ENCODE data around the gene PDE4C.

PDE4C gene

GRCh38 chr19:18225702-18226468 is at the start of gene PDE4C:
TSS of gene PDE4C (minus strand) at chr19:18226438. CDS start at chr19:18226415, 23 bp downstream.
- no peak for DNase-seq

GRCh38 chr19:18274781-18275356 is 48.6 kb upstream of the PDE4C start:
- no peak for DNase-seq

DNA sequence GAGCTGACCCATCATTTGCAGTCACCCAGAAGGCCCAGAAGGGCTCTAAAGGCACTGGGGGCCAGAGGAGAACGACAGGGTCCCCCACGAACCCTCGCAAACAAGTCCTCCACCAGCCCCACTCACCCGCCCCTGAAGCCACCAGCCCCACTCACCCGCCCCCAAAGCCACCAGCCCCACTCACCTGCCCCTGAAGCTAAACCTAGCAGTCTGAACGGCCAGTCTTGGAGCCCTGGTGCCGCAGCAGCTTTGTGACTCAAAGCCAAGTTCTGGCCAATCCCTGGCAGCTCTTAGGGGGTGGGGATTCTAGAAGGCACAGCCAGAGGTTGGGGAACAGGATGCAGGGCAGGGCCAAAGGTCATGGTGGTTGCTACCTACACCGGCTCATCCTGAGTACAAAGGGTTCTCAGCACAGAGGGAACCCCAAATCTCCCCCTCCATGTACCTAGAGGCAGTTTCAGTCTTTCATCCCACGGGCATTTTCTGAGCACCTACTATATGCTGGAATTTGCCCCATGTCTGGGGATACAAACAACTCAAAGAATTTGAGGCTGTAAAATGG is 48.1 kb upstream of the PDE4C start, which contains the start of gene IQCN:
Gene IQCN (minus strand): TSS at position 234 of the 562 bp plus-strand sequence. CDS start 4,974 bp downstream, outside the sequence.
- no peak for DNase-seq

DNA sequence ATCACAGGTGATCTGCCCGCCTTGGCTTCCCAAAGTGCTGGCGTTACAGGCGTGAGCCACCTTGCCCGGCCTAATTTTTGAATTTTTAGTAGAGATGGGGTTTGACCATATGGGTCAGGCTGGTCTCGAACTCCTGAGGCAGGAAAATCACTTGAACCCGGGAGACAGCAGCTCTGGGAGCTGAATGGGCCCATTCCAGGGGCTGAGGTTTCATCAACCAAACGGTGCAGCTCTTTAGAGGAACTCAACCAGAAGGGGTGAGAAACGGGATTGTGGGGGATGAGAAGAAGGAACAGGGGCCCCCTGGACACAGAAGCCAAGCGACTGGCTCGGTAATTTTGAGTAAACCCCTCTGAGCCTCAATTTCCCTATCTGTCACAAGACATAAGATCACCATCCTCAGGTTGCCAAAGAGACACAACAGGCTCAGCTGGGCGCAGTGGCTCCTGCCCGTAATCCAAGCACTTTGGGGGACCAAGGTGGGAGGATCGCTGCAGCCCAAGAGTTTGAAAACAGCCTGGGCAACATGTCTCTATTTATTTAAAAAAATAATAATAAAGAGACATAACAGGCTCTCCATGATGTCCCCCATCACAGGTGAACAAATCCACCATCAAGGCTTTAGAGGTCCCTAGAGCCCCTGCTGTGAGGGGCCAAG is 47.5 kb upstream of the PDE4C start:
- DNase-seq, result no peak

GRCh38 chr19:18271433-18271841 is 45.2 kb upstream of the PDE4C start:
- no peak for DNase-seq

- no peak for DNase-seq
These were observed 44.1 kb upstream of the PDE4C start for GRCh38 chr19:18270326-18270725.

- no peak for DNase-seq
These were observed 43.0 kb upstream of the PDE4C start for GRCh38 chr19:18269070-18269723.

DNA sequence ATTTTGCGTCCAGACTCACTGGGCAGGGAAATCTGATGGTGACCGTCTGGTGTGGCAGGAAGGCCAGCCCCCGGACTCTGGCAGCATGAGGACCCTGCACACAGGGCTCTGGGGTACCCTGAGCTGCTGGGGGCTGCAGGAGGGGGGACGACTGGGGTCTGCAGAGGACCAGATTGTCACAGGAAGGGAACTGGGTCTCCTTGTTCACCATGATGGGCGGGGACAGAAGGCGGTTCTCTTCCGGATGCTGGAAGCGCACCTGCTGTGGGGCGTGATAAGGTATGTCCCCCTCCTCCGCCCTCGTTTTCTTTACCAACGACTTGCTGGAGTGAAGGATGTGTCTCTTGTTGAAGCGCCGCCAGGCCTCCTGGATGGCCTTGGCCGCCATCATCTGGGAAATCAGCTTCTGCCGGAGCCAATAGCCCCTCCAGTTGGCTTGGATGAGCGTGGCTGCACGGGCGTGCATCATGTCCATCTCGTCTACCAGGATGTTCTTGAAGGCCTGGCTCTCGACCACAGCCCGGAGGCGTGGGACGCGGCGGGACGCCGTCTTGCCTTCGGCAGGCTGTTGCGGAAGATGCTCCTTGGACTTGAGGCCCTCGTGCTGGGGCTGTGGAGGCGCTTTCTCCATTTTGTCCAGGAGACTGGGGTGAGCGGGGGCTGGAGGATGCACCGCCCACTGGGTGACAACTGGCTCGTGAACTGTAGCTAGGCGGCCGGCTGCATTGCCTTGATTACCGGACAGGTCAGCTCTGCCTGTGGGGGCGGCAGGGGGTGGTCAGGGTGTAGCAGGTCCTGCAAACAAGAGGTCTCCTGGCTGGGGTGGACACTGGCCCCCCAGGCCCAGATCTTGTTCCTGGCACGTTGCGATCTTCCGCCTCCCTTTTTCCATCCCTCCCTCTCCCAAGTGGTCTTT is 40.8 kb upstream of the PDE4C start:
- DNase-seq, result no peak

DNA sequence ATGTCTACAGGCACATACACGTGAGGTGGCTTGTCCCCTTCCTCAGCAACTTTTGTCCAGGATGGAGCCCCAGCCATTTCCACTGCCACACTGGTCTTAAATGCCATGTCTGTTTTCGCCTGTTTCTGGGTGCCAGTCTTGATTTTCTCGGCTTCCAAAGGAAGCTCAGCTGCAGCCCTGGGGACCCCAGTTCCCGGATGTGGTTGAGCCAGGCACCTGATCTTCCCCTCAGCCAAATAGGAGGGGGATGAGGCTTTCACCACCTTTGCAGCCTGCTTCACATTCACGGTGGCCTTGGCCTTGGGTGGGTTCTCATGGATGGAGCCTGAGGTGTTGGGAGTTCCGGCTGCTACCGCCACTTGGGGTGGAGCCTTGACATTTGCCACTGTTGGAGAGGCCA is 39.3 kb upstream of the PDE4C start:
- DNase-seq, result no peak

GRCh38 chr19:18264971-18265540 is 38.8 kb upstream of the PDE4C start:
- no peak for DNase-seq

DNA sequence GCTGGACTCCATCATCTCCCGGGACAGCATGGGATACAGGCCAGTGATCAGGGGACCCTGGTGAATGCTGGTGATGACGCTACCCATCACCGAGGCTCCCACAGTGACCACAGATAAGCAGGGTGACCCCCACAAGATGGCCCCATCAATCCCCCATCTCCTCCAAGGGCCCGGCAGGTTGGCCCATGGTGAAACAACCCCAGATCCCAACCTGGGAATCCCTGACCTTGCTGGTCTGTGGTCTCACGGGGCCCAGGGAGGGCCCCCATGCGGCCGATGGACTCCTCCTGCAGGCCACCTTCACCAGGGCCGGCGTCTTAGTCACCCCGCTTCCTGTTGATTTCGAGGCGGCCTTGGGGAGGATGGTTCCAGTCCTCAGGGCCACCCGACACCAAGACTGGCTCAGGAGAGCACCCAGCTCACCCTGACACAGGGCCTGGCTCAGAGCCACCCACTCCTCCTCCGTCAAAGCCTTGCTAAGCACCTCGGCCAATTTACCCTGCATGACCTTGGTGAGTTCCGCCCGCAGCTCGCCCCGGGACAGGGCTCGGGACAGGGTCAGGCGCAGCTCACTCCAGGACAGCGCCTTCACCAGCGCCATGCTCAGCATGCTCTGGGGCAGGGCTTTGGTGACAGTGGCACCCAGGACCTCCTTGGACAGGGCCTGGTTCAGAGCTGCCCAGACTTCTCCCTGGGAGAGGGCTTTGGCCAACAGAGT is 38.1 kb upstream of the PDE4C start:
- no peak for DNase-seq

- DNase-seq, result no peak
These were observed 37.3 kb upstream of the PDE4C start for GRCh38 chr19:18263324-18264136.

GRCh38 chr19:18262917-18263316 is 36.7 kb upstream of the PDE4C start:
- no peak for DNase-seq

- DNase-seq, result no peak
These were observed 35.9 kb upstream of the PDE4C start for GRCh38 chr19:18262144-18262543.

DNA sequence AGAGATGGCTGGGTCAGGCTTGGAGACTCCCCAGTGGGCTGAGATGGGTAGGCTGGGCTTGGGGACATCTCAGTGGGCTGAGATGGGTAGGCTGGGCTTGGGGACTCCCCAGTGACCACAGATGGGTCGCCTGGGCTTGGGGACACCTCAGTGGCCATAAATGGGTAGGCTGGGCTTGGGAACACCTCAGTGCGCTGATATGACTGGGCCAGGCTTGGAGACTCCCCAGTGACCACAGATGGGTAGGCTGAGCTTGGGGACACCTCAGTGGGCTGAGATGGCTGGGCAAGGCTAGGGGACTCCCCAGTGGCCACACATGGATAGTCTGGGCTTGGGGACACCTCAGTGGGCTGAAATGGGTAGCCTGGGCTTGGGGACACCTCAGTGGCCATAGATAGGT is 35.2 kb upstream of the PDE4C start:
- DNase-seq, result no peak

GRCh38 chr19:18259893-18260292 is 33.7 kb upstream of the PDE4C start:
- no peak for DNase-seq

- no peak for DNase-seq
These were observed 31.5 kb upstream of the PDE4C start for GRCh38 chr19:18257503-18258470.

Measured in NCI-H1436 (cell line).